ENCODE results near the gene CCDC27.
"Not testable (repeated sequence)": the region's sequence is repeated elsewhere in the genome, so short reads cannot be mapped to it uniquely, and the experiment has no call there.

CCDC27 gene

DNA sequence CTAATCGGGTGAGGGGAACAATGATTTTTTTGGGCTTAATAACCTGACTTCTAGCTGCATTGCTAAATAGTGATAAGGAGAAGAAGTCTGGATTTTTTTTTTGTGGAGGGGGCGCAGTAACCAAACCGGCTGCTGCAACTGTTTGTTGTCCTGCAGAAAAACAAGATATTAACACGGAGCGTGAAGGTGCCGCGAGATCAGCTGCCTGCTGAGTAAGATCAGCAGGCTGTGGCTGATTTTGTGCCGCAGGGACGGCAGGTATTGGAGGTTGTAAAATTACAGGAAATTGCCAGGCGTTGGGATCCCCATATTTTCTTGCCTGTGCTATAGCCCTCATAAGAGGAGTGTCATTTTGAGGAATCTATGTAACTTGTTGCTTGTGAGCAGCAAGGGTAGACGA, 52.8 kb downstream of the CCDC27 start:
- Histone ChIP-seq H3K27me3 (ENCODE audit: insufficient read depth, poor library complexity, severe bottlenecking) (no peaks in the 10 kb centered on the region), H3K27ac (replicated peaks) (no peak overlapping the region), H3K4me3 (replicated peaks; ENCODE audit: insufficient read depth, low read length) (no peak overlapping the region)
- TF ChIP-seq SPI1 (IDR thresholded peaks at IDR 0.05; ENCODE audit: borderline replicate concordance, low read depth) (no peak), POLR2AphosphoS5 (IDR thresholded peaks at IDR 0.05; ENCODE audit: low read depth) (no peak), GABPA (IDR thresholded peaks at IDR 0.05; ENCODE audit: low read depth) (no peak)
- TF ChIP-seq, protein P1, sequence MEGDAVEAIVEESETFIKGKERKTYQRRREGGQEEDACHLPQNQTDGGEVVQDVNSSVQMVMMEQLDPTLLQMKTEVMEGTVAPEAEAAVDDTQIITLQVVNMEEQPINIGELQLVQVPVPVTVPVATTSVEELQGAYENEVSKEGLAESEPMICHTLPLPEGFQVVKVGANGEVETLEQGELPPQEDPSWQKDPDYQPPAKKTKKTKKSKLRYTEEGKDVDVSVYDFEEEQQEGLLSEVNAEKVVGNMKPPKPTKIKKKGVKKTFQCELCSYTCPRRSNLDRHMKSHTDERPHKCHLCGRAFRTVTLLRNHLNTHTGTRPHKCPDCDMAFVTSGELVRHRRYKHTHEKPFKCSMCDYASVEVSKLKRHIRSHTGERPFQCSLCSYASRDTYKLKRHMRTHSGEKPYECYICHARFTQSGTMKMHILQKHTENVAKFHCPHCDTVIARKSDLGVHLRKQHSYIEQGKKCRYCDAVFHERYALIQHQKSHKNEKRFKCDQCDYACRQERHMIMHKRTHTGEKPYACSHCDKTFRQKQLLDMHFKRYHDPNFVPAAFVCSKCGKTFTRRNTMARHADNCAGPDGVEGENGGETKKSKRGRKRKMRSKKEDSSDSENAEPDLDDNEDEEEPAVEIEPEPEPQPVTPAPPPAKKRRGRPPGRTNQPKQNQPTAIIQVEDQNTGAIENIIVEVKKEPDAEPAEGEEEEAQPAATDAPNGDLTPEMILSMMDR (IDR thresholded peaks at IDR 0.05; ENCODE audit: insufficient read depth, low read length): no peak
- TF ChIP-seq, protein P2, sequence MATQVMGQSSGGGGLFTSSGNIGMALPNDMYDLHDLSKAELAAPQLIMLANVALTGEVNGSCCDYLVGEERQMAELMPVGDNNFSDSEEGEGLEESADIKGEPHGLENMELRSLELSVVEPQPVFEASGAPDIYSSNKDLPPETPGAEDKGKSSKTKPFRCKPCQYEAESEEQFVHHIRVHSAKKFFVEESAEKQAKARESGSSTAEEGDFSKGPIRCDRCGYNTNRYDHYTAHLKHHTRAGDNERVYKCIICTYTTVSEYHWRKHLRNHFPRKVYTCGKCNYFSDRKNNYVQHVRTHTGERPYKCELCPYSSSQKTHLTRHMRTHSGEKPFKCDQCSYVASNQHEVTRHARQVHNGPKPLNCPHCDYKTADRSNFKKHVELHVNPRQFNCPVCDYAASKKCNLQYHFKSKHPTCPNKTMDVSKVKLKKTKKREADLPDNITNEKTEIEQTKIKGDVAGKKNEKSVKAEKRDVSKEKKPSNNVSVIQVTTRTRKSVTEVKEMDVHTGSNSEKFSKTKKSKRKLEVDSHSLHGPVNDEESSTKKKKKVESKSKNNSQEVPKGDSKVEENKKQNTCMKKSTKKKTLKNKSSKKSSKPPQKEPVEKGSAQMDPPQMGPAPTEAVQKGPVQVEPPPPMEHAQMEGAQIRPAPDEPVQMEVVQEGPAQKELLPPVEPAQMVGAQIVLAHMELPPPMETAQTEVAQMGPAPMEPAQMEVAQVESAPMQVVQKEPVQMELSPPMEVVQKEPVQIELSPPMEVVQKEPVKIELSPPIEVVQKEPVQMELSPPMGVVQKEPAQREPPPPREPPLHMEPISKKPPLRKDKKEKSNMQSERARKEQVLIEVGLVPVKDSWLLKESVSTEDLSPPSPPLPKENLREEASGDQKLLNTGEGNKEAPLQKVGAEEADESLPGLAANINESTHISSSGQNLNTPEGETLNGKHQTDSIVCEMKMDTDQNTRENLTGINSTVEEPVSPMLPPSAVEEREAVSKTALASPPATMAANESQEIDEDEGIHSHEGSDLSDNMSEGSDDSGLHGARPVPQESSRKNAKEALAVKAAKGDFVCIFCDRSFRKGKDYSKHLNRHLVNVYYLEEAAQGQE (IDR thresholded peaks at IDR 0.05; ENCODE audit: insufficient replicate concordance, low read depth): no peak
- no peak for DNase-seq (ENCODE audit: low read depth in 1 of 2, low spot score in 1 of 2)

DNA sequence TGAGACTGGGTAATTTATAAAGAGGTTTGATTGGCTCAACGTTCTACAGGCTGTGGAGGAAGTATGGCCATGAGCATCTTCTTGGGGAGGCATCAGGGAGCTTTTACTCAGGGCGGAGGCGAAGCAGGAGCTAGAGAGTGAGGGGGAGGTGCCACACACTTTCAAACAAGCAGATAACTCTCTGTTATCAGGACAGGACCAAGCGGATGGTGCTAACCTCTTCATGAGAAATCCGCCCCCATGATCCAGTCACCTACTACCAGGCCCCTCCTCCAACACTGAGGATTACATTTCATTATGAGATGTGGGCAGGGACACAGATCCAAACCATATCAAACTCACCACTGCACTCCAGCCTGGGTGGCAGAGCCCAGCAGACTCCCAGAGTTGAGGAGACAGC, 55.5 kb downstream of the CCDC27 start:
- Histone ChIP-seq H3K4me3 (replicated peaks; ENCODE audit: insufficient read depth, low read length) (no peak overlapping the region), H3K27me3 (ENCODE audit: insufficient read depth, poor library complexity, severe bottlenecking) (no peaks in the 10 kb centered on the region), H3K27ac (replicated peaks) (no peak overlapping the region)
- TF ChIP-seq GABPA (IDR thresholded peaks at IDR 0.05; ENCODE audit: low read depth) (no peak), SPI1 (IDR thresholded peaks at IDR 0.05; ENCODE audit: borderline replicate concordance, low read depth) (no peak), POLR2AphosphoS5 (IDR thresholded peaks at IDR 0.05; ENCODE audit: low read depth) (no peak)
- TF ChIP-seq, protein P1 (IDR thresholded peaks at IDR 0.05; ENCODE audit: insufficient read depth, low read length): no peak
- TF ChIP-seq, protein P2 (IDR thresholded peaks at IDR 0.05; ENCODE audit: insufficient replicate concordance, low read depth): no peak
- DNase-seq (ENCODE audit: low read depth in 1 of 2, low spot score in 1 of 2): no peak

DNA sequence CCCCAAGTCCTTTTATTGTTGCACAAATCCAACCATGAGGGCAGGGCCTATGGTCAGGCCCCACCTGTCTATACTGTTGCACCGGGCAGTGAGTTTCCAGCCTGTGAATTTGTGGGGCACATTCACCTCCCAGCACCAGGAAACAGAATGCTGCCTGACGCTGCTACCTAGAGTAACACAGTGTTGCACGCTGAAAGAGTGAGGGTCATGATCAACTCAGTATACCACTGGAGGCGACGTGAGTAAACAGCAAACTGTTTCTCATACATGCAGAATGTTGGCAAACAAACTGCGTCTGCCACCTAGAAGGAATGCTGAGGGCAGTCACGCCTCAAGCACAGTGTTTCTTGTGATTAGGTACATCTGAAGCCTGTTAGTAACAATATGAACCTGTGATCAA, 57.4 kb downstream of the CCDC27 start:
- DNase-seq (ENCODE audit: low read depth in 1 of 2, low spot score in 1 of 2): no peak
- Histone ChIP-seq H3K27me3 (ENCODE audit: insufficient read depth, poor library complexity, severe bottlenecking) (no peaks in the 10 kb centered on the region), H3K27ac (replicated peaks) (no peak overlapping the region), H3K4me3 (replicated peaks; ENCODE audit: insufficient read depth, low read length) (no peak overlapping the region)
- TF ChIP-seq, protein P1 (IDR thresholded peaks at IDR 0.05; ENCODE audit: insufficient read depth, low read length): no peak
- TF ChIP-seq SPI1 (IDR thresholded peaks at IDR 0.05; ENCODE audit: borderline replicate concordance, low read depth) (no peak), GABPA (IDR thresholded peaks at IDR 0.05; ENCODE audit: low read depth) (no peak), POLR2AphosphoS5 (IDR thresholded peaks at IDR 0.05; ENCODE audit: low read depth) (no peak)
- TF ChIP-seq, protein P2 (IDR thresholded peaks at IDR 0.05; ENCODE audit: insufficient replicate concordance, low read depth): no peak

DNA sequence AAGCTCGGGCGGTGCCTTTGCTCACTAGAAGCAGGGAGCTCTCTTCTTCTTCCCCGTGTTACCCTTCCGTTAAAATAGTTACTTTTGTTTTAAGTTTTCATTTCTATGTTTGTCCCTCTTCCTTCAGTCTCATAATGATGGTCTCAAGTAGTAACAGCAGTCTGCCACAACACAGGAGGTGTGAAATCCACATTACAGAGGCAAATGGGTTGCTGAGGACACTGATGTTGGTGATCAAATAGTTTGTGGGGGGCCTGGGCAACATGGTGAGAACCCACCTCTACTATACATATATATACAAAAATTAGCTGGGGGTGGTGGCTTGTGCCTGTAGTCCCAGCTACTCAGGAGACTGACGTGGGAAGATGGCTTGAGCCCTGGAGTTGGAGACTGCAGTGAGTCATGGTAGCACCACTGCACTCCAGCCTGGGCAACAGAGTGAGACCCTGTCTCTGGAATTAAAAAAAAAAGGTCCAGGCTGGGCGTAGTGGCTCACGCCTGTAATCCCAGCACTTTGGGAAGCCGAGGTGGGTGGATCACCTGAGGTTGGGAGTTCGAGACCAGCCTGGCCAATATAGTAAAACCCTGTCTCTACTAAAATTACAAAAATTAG, 58.0 kb downstream of the CCDC27 start:
- DNase-seq (ENCODE audit: low read depth in 1 of 2, low spot score in 1 of 2); H3K27me3 ChIP-seq (ENCODE audit: insufficient read depth, poor library complexity, severe bottlenecking); H3K27ac ChIP-seq (replicated peaks); H3K4me3 ChIP-seq (replicated peaks; ENCODE audit: insufficient read depth, low read length): not testable (repeated sequence)

Measured in HL-60 (cell line).